GM18519 (cell line): ENCODE measurements around the gene ENDOV.

Source experiments
- ATAC-seq: cut with Tn5 transposase; IDR thresholded peaks from one replicate; pipeline ENCODE4 v1.9.1; 2021; ENCODE audit warnings: mild to moderate bottlenecking, moderate library complexity; ENCODE audit not compliant: unreplicated experiment, low FRiP score

Gene ENDOV

GRCh38 chr17:80413771-80414507 lies 1.0 kb upstream of the ENDOV start:
- ATAC-seq: no peak

- no peak for ATAC-seq
Observed at GRCh38 chr17:80414508-80414802, 512 bp upstream of the ENDOV start.

- no peak for ATAC-seq
Observed at GRCh38 chr17:80415626-80416137, 715 bp downstream of the ENDOV start.

- no peak for ATAC-seq
Observed at GRCh38 chr17:80416260-80416939, 1.4 kb downstream of the ENDOV start.

- ATAC-seq: no peak
Observed at GRCh38 chr17:80416940-80417293, 1.9 kb downstream of the ENDOV start.

- ATAC-seq: no peak
Observed at GRCh38 chr17:80418589-80418988, 3.6 kb downstream of the ENDOV start.

GRCh38 chr17:80419255-80419654 lies 4.3 kb downstream of the ENDOV start:
- no peak for ATAC-seq

- ATAC-seq: no peak
Observed at GRCh38 chr17:80421381-80422090, 6.6 kb downstream of the ENDOV start.

- ATAC-seq: no peak
Observed at GRCh38 chr17:80422276-80422675, 7.3 kb downstream of the ENDOV start.

- no peak for ATAC-seq
Observed at GRCh38 chr17:80422981-80423380, 8.0 kb downstream of the ENDOV start.

- ATAC-seq: no peak
Observed at GRCh38 chr17:80423536-80424225, 8.7 kb downstream of the ENDOV start.

- ATAC-seq: no peak
Observed at GRCh38 chr17:80424261-80424660, 9.3 kb downstream of the ENDOV start.

- no peak for ATAC-seq
Observed at GRCh38 chr17:80424878-80425765, 10.2 kb downstream of the ENDOV start.

- ATAC-seq: no peak
Observed at GRCh38 chr17:80425835-80426426, 11.0 kb downstream of the ENDOV start.

- ATAC-seq: no peak
Observed at GRCh38 chr17:80426671-80427326, 11.8 kb downstream of the ENDOV start.

GRCh38 chr17:80427366-80428282 lies 12.7 kb downstream of the ENDOV start:
- no peak for ATAC-seq

GRCh38 chr17:80428363-80428762 lies 13.4 kb downstream of the ENDOV start:
- no peak for ATAC-seq

- no peak for ATAC-seq
Observed at GRCh38 chr17:80428796-80429195, 13.8 kb downstream of the ENDOV start.
